DMS153 (cell line): ENCODE data around the gene MED19.
"Not testable (repeated sequence)": the region's sequence is repeated elsewhere in the genome, so short reads cannot be mapped to it uniquely, and the experiment has no call there.

ENCODE experiments used
- DNase-seq: peaks from one replicate; lab custom pipeline; 2025; lab: John Stamatoyannopoulos, UW

Gene MED19

DNA sequence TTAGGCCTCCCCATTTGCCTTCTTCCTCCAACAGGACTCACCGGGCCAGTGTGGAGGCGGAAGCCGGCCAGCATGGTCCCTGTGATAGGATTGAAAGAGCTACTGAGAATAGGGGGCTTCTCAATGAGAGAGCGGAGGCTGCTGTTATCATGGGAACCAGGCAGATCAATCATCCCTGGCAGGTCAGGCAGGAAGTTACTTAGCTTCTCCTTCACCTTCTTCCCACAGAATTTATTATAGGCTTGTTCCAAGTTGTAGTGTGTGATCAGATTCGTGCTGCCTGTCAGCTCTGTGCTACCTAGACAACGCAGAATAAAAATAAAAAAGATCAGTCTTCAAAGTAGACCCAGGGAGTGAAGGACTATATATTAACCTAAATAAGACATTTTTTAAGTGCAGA, 7.1 kb downstream of the MED19 start:
- DNase-seq, result no peak

DNA sequence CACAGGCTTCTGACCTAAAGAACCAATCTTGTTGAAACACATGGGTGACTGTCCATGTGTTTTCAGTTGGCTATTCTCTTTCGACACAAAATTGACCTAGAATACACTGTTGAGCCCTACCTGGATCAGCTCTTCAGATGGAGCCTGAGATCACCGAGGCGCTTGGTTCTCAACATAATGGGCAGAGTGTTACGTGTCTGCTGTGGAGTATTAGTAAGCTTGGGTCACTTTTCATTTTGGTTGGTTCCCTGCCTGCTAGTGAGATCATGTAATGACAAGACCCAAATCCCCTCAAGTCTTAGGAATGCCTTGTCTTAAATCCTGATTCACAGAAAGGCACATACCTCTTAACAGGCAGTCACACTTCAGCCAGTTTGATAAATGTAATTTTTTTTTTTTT, 8.7 kb downstream of the MED19 start:
- DNase-seq, result no peak

DNA sequence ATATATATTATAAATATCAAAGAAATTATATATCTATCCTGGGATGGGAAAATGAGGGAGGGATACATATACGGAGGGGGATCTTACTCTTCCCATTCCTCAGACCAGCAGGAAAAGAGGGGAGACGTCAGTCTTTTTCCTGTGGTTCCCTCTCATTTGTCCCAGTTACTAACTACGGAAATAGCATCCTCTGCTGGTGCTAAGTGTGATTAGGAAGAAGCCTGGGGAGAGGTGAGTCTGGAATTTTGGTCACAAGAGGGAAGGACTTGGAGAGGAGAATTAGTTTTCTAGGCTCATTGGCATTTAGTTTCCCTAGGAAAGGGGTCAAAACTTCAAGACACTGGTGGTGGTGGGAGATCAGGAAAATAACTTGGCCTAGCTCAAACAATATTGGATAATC, 11.6 kb downstream of the MED19 start:
- DNase-seq, result no peak

- DNase-seq, result no peak
These were observed 12.2 kb downstream of the MED19 start for GRCh38 chr11:57699813-57700212.

GRCh38 chr11:57698843-57699365, 13.1 kb downstream of the MED19 start:
- no peak for DNase-seq

GRCh38 chr11:57690474-57690873, 21.5 kb downstream of the MED19 start:
- not testable (repeated sequence) for DNase-seq

DNA sequence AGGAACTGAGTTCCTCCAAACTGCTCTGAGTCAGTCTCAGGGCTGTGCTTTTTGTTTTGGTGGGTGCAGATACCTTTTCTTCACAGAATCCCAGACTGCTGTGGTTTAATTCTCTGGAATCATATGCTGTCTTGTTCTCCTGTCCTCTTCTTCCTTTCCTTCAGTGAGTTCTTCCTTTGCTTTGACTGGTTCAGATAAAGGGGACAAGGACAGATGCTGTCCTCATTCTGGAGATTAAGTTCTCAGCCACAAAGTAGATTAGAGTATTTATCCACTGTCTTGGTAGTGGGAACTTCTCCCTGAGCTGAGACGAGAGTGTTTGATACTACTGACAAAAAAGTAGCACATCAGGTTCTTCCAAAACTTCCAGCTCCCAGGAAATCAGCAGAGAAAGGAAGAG, 30.8 kb downstream of the MED19 start:
- DNase-seq, result no peak

DNA sequence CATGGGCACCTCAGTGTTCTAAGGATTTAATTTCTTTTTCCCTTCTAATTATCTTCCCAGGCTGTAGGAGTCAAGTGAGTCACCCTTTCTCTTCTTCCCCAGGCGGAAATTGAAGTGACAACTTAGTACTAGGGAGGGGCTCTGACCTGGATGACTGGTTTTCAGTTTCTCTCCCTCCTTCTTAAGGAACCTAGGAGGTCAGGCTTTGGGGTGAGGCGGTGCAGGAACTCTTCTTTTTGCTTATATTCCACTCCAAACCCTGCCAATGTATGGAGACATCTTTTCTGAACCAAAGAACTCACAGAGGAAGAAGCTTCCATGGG, 31.5 kb downstream of the MED19 start:
- no peak for DNase-seq

GRCh38 chr11:57679396-57679795, 32.6 kb downstream of the MED19 start:
- no peak for DNase-seq

DNA sequence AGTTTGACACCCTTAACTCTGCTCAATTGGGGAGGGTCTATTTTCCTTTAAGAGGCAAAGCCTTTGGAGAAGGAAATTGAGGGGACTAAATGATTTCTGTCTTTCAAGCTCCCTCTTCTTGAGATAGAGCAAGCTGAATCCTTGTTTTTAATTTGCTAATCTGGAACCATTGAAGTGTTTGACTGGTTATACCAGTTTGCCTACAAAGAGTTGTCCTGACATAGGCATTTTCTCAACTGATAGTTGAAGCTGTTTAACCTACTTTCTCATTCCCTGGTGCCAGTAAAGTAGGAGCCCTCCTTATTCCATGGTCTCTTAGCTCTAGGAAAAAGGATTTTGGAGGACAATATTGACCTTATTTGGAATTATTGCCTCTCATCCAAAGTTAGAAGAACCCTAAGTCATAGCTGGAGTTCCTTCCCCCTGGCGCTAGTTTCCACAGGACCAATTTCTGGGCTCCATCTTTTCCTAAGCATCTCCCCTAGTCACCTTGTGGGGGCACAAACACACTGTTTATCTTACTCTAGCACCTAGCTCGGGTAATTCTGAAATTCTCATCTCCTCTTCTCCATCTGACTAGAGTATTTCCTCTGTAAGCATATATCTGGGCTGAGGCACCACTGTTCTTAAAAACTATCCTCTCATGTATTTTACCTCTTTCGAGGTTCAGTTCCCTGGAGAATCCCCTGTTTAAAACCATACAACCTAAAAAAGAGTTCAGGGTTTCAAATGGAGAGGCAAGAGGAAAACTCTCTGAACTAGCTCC, 36.7 kb downstream of the MED19 start:
- DNase-seq, result no peak

GRCh38 chr11:57674251-57674650, 37.8 kb downstream of the MED19 start:
- DNase-seq, result no peak

- DNase-seq, result no peak
These were observed 43.6 kb downstream of the MED19 start for GRCh38 chr11:57668434-57668782.

GRCh38 chr11:57667736-57668433, 44.1 kb downstream of the MED19 start, which contains the start of gene ZDHHC5:
Gene ZDHHC5, plus strand, starts transcription at chr11:57668114. Its CDS starts 4,977 bp downstream, at chr11:57673091.
- peak; percentile 99 for DNase-seq

- peak; percentile 97 for DNase-seq
These were observed 44.8 kb downstream of the MED19 start for GRCh38 chr11:57667117-57667735.

DNA sequence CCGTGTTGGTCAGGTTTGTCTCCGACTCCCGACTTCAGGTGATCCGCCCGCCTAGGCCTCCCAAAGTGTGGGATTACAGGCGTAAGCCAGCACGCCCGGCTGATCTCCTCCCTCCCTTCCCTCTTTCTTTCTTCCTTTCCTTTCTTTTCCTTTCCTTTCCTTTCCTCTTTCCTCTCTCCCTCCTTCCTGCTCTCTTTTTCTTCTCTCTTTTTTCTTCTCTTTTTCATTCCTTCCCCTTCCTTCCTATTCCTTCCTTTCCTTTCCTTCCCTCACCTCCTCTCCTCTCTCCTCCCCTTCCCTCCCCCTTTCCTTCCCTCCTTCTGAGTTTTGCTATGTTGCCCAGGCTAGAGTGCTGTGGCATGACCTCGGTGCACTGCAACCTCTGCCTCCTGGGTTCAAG, 48.0 kb downstream of the MED19 start:
- no peak for DNase-seq

- DNase-seq, result no peak
These were observed 49.1 kb downstream of the MED19 start for GRCh38 chr11:57662893-57663292.

- no peak for DNase-seq
These were observed 52.3 kb downstream of the MED19 start for GRCh38 chr11:57659669-57660068.

DNA sequence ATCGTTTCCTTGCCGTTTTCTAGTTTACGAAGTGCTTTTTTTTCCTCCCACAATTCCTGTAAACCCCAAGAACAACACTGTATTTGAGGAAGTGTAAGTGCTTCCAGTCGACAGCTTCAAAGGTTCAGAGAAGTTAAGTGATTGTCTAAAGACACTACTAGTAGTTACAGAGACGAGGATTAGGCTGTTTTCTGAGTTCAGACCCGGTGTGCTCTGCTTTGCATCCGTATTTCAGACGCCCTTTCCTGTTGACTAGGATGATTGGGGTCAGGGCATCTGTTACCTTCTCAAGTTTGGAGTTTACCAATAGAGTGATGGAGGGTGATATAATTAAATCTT, 54.0 kb downstream of the MED19 start:
- no peak for DNase-seq

GRCh38 chr11:57657194-57658022, 54.6 kb downstream of the MED19 start, which contains the start of gene CLP1:
Gene CLP1, plus strand, starts transcription at chr11:57657762. Its CDS starts 1,715 bp downstream, at chr11:57659477.
- DNase-seq, result peak; percentile 97

GRCh38 chr11:57656885-57657193, 55.2 kb downstream of the MED19 start:
- no peak for DNase-seq
